ENCODE measurements around the gene PTPN20. TPM values are rescaled to one million over a fixed set of nuclear protein-coding genes. Genes with fewer than 3 reads are reported as not detected.

Gene PTPN20
- total RNA-seq, 1 experiment from 2014 or later: 9.5 TPM

DNA sequence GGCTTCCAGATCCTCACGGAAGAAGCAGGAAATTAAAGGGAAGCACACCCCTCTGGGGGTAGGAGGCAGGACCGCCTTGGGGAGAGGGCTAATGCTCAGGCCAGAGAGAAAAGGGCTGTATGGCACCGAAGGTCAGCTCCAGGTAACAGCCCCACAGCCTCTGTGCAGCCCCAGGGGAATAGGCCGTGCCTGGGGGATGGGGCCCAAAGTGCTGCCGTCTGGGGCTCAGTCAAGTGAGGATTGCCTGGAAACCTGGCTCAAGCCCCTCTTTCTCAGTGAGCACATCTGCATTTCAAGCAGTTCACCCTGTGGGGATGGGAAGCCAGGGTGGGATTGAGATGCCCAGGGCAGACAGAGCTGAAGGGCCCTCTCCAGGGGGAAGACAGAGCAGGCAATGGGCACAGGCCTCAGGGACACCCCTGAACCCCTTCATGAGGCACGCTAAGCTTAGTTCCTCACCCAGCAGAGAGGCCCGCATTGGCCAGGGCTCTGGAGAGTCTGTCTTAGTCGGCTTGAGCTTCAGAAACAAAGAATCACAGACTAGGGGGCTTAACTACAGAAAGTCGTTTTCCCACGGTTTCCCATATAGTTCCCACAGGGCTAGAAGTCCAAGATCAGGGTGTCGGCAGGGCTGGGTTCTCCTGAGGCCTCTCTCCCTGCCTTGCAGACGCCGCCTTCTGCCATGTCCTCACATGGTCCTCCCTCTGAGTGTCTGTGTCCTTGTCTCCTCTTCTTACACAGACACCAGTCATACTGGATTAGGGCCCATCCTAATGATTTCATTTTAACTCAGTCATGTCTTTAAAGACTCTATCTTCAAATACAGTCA is 118.2 kb downstream of the PTPN20 start:
- intact Hi-C loops (cut with micrococcal nuclease; ENCODE audit: unreplicated experiment): no loop called here
- ATAC-seq (no peak), DNase-seq (ENCODE audit: low read depth, low spot score) (no peak)
- POLR2A ChIA-PET: no interaction called here
- H3K36me3 ChIP-seq (ENCODE audit: control insufficient read depth, insufficient read depth, low read length): no peaks in the 10 kb centered on the region
- H3K9me3 ChIP-seq (ENCODE audit: control insufficient read depth, insufficient read depth, low read depth, low read length): no peaks in the 10 kb centered on the region
- H3K4me3 ChIP-seq (ENCODE audit: low read depth in 2 of 2, low read length in 2 of 2): no peak overlapping the region
- H3K27me3 ChIP-seq (ENCODE audit: control insufficient read depth, insufficient read depth, low read length): no peaks in the 10 kb centered on the region
- in situ Hi-C loops (cut with HindIII; ENCODE audit: low pct_unique_long_range_greater_than_20kb, low sequenced_read_pairs): no loop called here
- H3K4me1 ChIP-seq (ENCODE audit: control insufficient read depth, insufficient read depth, low read length): no peaks in the 10 kb centered on the region
- TF ChIP-seq POLR2AphosphoS5 (IDR thresholded peaks at IDR 0.05; ENCODE audit: low read depth, low read length): no peak
- no peak for TF ChIP-seq TCF7L2 (IDR thresholded peaks at IDR 0.05; ENCODE audit: low read depth, low read length)
- TF ChIP-seq, protein P1, sequence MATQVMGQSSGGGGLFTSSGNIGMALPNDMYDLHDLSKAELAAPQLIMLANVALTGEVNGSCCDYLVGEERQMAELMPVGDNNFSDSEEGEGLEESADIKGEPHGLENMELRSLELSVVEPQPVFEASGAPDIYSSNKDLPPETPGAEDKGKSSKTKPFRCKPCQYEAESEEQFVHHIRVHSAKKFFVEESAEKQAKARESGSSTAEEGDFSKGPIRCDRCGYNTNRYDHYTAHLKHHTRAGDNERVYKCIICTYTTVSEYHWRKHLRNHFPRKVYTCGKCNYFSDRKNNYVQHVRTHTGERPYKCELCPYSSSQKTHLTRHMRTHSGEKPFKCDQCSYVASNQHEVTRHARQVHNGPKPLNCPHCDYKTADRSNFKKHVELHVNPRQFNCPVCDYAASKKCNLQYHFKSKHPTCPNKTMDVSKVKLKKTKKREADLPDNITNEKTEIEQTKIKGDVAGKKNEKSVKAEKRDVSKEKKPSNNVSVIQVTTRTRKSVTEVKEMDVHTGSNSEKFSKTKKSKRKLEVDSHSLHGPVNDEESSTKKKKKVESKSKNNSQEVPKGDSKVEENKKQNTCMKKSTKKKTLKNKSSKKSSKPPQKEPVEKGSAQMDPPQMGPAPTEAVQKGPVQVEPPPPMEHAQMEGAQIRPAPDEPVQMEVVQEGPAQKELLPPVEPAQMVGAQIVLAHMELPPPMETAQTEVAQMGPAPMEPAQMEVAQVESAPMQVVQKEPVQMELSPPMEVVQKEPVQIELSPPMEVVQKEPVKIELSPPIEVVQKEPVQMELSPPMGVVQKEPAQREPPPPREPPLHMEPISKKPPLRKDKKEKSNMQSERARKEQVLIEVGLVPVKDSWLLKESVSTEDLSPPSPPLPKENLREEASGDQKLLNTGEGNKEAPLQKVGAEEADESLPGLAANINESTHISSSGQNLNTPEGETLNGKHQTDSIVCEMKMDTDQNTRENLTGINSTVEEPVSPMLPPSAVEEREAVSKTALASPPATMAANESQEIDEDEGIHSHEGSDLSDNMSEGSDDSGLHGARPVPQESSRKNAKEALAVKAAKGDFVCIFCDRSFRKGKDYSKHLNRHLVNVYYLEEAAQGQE (IDR thresholded peaks at IDR 0.05; ENCODE audit: insufficient read depth in 1 of 2, low read depth in 2 of 2, low read length in 1 of 2): no peak
- no peak for TF ChIP-seq SIN3A (IDR thresholded peaks at IDR 0.05; ENCODE audit: borderline replicate concordance, insufficient read depth, low read depth, low read length)
- TF ChIP-seq, protein P2, sequence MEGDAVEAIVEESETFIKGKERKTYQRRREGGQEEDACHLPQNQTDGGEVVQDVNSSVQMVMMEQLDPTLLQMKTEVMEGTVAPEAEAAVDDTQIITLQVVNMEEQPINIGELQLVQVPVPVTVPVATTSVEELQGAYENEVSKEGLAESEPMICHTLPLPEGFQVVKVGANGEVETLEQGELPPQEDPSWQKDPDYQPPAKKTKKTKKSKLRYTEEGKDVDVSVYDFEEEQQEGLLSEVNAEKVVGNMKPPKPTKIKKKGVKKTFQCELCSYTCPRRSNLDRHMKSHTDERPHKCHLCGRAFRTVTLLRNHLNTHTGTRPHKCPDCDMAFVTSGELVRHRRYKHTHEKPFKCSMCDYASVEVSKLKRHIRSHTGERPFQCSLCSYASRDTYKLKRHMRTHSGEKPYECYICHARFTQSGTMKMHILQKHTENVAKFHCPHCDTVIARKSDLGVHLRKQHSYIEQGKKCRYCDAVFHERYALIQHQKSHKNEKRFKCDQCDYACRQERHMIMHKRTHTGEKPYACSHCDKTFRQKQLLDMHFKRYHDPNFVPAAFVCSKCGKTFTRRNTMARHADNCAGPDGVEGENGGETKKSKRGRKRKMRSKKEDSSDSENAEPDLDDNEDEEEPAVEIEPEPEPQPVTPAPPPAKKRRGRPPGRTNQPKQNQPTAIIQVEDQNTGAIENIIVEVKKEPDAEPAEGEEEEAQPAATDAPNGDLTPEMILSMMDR (IDR thresholded peaks at IDR 0.05): no peak
- BruUV-seq (replicated peaks): no TSS peak
- H3K27ac ChIP-seq (ENCODE audit: low read length): no peak overlapping the region
- CTCF ChIA-PET: no interaction called here

DNA sequence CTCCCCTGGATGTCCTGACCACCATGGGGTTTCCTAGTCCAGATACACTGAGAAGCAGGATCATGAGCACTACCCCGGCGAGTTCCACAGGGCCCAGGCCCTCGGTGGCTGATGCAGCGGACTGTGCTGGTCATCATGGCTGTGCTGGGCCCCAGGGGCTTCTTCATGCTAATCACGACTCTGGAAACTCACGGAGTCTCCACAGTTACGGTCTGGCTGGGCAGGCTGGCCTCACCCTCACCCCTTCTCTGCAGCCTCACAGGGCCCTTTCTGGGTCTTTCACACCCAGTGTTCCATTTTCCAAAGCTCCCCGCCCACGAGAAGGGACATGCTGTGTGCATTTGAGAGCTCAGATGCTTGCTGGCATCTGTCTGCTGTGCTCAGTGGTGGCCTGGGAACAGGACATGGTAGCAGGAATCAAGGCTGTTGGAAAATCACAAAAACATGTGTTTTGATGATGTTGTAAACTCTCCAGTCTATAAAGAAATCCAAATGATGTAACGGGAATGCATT is 119.0 kb downstream of the PTPN20 start:
- Histone ChIP-seq H3K4me3 (ENCODE audit: low read depth in 2 of 2, low read length in 2 of 2) (no peak overlapping the region), H3K27me3 (ENCODE audit: control insufficient read depth, insufficient read depth, low read length) (no peaks in the 10 kb centered on the region), H3K27ac (ENCODE audit: low read length) (no peak overlapping the region), H3K9me3 (ENCODE audit: control insufficient read depth, insufficient read depth, low read depth, low read length) (no peaks in the 10 kb centered on the region), H3K4me1 (ENCODE audit: control insufficient read depth, insufficient read depth, low read length) (no peaks in the 10 kb centered on the region), H3K36me3 (ENCODE audit: control insufficient read depth, insufficient read depth, low read length) (no peaks in the 10 kb centered on the region)
- ATAC-seq: no peak
- BruUV-seq (replicated peaks): no TSS peak
- no peak for DNase-seq (ENCODE audit: low read depth, low spot score)
- no peak for TF ChIP-seq TCF7L2 (IDR thresholded peaks at IDR 0.05; ENCODE audit: low read depth, low read length)
- TF ChIP-seq, protein P2 (IDR thresholded peaks at IDR 0.05): no peak
- TF ChIP-seq SIN3A (IDR thresholded peaks at IDR 0.05; ENCODE audit: borderline replicate concordance, insufficient read depth, low read depth, low read length): no peak
- TF ChIP-seq, protein P1 (IDR thresholded peaks at IDR 0.05; ENCODE audit: insufficient read depth in 1 of 2, low read depth in 2 of 2, low read length in 1 of 2): no peak
- TF ChIP-seq POLR2AphosphoS5 (IDR thresholded peaks at IDR 0.05; ENCODE audit: low read depth, low read length): no peak
- intact Hi-C loops (cut with micrococcal nuclease; ENCODE audit: unreplicated experiment): no loop called here
- POLR2A ChIA-PET: no interaction called here
- in situ Hi-C loops (cut with HindIII; ENCODE audit: low pct_unique_long_range_greater_than_20kb, low sequenced_read_pairs): no loop called here
- CTCF ChIA-PET: no interaction called here

Measured in Panc1 (cell line).